Endometrium (tissue), 2 donors: Measurements from ENCODE around the gene MOSPD3.
"Not testable (repeated sequence)": the region's sequence is repeated elsewhere in the genome, so short reads cannot be mapped to it uniquely, and the experiment has no call there.

Source experiments
- FAIRE-seq: peaks from 2 replicates; lab custom pipeline; 2012; peaks lifted over from hg19 to GRCh38; lab: Jason Lieb, UNC
- donor health status: control.
- donor health status: control.

The MOSPD3 gene, protein sequence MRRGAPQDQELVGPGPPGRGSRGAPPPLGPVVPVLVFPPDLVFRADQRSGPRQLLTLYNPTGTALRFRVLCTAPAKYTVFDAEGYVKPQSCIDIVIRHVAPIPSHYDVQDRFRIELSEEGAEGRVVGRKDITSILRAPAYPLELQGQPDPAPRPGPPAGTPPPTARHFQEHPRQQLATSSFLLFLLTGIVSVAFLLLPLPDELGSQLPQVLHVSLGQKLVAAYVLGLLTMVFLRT

DNA sequence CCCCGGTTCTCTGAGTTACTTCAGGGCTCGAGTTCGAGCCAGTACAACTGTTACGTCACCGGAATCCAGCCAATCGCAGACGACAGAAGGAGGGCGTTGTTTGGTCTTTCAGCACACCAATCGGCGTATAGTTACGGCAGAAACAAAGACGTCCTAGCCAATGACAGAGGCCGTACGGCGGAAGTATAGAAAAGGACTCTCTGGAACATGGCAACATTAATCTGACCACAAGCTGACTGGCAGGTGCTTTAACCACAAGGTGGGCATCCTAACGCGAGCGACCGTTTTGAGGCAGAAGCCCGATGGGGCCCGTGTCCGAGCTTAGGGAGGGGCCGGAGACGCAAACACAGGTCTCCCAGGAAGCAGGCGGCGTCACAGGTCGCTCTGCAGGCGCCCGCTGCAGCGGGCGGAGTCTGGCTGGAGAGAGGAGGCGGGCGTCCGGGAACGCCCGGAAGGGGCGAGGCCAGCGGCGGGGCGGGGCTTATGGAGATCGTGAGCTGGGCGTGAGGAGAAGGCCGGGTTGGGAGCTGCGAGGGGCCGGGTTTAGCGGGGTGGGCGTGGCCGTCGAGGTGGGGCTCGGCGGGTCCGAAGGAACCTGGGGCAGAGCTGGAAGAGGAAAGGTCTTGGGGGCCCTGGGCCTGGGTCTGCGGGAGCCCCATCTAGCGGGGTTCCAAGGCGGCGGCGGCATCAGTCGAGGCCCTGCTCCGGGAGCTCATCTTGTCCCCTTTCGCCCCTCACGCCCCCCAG lies at the start of gene MOSPD3:
MOSPD3 (plus strand) TSS at position 558 of the 747 bp plus-strand sequence. CDS start 252 bp downstream, outside the sequence.
- FAIRE-seq = peak; percentile 99

DNA sequence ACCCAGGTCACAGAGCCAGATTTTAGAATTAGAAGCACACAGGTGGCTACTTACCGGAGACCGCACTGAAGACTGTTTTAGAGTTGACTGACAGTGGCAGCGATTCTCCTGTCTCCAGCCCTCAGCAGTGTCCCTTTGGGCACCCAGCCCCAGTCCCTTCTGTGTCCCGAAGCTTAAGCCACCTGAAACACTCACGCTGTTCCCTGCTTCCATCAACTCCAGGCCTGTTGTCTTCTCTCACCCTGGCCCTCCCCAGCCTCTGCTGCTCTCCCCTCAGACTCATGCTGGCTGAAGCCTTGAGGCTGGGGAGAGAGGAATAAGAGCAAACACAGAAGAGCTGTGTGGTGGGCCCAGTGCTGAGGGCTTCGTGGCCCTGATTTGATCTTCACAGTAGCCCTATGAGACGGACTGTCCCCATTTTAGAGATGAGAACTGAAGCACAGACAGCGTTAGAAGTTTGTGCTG lies 49.2 kb upstream of the MOSPD3 start:
- FAIRE-seq = no peak

DNA sequence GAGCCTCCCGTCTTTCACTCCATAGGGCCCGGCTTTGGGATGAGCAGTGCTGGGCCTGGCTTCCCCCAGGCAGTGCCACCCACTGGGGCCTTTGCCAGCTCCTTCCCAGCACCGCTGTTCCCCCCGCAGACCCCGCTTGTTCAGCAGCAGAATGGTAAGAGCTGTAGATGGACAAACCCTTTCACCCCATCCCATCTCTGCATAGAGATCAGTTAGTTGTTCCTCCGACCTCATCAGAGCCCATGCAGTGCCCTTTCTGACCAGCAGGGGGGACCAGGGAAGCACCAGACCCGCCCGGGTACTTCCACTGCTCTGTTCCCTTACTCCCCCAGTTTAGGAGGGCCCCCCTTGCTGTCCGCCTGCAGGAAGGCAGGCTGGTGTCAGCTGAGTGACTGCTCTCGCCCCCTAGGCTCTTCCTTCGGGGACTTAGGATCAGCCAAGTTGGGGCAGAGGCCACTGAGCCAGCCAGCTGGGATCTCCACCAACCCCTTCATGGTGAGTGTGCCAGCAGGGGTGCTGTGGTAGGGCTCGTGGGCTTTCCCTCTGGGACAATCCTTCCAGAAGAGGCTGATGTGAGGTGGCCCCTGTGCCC lies 48.4 kb upstream of the MOSPD3 start:
- no peak for FAIRE-seq

DNA sequence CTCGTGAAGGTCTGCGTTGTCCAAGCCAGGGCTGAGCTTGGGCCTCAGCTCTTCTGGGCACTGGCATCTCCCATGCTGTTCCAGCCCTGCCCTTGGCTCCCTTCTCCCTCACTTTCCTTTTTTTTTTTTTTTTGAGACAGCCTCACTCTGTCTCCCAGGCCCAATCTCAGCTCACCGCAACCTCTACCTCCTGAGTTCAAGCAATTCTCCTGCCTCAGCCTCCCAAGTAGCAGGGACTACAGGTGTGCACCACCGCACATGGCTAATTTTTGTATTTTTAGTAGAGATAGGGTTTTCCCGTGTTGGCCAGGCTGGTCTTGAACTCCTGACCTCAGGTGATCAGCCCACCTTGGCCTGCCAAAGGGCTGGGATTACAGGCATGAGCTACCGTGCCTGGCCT lies 47.9 kb upstream of the MOSPD3 start:
- FAIRE-seq = not testable (repeated sequence)

DNA sequence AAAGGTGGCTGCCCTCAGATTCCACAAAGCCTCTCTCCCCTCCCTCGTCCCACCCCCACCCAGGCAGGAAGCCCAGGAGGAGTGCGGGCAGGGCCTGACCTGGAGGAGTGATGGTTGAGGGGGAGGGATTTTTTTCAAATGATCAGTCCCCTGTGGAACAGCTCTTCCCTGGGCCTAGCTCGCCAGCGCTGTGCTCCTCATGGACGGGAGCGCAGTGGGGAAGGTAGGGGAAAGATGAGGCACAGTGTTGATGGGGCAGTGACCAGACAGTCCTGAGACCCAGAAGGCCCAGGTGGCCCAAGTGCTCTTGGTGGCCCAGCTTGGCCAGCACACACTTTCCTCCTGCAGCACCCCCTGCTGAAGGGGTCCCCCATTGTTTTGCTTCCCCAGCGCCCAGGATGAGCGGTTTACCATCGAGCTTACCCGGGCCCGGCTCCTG lies 47.2 kb upstream of the MOSPD3 start:
- no peak for FAIRE-seq

DNA sequence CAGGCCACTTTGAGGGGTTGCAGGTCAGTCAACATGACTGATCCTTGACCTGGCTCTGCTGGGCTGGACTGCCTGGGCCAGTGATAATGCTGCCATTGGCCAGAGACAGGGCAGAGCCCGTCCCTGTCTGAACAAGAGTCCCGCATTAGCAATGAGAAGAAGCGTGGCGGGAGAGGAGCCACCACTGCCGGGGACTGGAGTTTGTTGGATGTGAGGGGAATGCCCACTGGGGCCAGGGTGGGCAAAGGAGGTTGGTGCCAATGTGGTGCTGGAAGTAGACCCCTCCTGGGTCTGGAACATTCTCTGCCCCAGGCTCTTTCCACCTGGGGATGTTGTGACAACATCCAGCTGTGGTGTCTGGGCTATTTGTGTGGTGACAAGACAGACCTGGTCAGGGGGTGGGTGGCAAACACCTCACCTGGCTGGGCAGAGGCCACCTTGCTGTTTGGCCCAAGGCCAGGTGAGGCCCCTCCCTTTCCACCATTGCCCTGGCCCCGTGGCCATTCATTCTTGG lies 46.3 kb upstream of the MOSPD3 start:
- no peak for FAIRE-seq

DNA sequence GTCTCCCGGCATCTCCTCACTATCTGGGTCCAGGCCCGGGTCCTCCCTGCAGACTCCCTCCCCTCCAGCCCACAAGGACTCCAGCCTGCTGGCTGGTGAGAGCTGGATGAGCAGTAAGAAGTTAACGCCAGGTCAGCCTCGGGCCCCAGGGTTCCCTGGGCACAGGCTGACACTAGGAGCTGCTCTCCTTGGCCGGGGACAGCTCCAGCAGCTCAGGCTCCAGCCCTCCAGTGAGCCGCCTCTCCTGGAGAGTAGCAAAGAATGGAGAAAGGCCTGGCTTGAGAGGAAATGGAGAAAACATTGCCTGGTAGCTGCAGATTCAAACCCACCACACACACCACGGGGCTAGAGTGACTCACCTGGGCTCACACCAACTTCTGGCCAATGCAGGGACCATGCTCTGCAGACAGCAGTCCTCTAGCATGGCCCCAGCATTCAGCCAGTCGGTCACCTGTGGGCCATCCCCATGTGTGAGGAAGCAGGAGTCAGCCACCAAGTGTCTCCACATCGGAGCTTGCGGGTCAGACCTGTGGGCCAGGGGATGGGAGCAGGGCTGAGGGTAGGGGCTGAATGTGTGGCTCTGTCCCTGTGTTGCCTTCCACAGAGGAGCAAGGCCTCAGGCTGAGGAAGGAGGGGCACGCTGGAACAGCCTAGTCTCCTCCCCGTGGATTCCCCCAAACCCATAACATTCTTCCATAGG lies 45.2 kb upstream of the MOSPD3 start:
- FAIRE-seq = no peak

DNA sequence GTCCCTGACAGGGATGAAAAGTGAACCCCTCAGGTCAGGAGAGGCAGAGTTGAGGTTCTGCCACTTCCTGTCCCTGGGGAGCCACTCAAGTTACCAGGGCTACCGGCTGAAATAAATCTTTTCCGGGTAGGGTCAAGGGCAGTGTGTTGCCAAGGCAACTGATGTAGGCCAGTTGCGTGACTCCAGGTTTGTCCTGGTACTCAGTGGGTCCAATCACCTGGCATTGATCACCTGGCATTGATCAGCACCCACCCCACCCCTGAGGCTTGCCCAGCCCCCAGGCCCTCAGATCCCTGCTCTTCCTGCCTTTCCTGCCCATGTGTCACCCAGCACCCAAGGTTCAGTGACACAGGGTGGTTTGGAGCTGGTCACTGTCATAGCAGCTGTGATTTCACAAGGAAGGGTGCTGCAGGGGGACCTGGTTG lies 44.6 kb upstream of the MOSPD3 start:
- FAIRE-seq = no peak

DNA sequence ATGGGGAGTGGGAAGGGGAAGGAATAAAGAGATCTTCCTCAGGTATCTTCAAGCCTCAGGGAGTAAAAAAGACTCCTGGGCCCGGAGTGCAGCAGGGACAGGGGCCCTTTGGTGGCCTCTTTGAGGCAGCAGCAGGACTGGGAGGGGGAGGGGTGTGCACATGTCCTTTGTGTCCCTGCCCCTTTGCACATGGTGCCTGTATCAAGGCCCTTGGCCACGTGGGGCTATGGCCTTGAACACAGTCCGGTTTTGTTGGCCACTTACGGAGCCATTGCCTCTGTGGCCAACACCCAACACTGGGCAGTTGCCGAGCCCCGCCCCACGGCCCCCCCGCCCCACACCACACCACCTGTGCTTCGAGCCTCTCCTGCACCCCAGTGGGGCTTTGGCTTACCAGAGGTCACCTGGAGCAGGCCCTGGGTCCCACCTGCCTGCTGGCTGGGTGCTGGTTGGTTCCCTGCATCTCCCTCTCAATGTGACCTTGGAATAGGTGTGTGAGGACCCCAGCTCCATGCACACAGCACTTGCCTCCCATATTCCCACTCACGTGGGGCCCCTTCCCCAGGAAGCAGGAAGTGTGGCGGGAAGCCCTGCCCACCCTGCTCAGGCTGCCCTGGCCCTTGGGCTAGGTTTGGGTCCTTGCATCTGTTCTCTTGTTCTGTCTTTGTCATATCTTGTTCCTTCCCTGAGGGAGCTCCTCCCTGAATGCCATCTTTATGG lies 44.0 kb upstream of the MOSPD3 start:
- FAIRE-seq = no peak

DNA sequence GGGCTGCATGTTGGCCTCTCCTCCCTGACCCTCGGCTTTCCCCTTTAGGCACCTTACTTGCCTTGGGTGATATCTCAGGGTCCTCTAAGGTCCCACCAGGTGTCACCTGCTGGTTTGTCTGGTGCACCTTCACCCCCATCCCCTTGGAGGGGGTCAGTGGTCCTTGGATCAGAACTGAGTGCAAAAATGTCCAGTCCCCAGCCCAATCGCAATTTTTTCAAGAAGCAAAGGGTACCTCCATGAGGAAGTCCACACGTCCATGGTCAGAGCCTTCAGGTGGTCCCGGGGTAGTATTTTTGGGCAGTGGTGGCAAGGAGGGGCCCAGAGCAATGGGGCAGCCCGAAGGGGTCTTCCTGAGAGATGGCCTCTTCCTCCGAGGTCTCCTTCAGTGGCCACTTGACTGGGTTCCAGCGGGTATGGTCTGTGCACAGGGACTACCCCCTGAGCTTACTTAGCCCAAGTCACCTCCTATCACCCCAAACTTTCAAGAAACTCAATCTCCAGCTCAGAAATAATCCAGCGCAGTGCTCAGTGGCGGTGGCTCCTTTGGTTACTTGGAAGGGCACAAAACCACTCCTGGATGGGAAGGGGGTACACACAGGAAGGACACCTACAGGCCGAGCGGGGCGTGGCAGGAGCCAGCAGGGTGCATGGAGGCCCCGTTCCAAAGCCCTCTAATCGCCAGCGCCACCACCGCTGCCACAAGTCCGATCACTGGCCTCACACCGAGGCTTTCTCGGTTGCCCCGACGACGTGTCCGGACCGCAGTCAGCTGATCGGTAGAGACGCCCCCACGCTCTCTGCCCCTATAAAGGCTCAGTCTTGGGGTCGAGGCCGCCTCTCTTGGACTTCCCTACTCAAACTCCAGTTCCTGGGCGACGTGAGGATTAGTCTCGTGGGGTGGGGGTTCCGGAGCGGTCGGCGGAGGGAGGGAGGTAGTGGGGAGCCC lies 43.2 kb upstream of the MOSPD3 start:
- no peak for FAIRE-seq

DNA sequence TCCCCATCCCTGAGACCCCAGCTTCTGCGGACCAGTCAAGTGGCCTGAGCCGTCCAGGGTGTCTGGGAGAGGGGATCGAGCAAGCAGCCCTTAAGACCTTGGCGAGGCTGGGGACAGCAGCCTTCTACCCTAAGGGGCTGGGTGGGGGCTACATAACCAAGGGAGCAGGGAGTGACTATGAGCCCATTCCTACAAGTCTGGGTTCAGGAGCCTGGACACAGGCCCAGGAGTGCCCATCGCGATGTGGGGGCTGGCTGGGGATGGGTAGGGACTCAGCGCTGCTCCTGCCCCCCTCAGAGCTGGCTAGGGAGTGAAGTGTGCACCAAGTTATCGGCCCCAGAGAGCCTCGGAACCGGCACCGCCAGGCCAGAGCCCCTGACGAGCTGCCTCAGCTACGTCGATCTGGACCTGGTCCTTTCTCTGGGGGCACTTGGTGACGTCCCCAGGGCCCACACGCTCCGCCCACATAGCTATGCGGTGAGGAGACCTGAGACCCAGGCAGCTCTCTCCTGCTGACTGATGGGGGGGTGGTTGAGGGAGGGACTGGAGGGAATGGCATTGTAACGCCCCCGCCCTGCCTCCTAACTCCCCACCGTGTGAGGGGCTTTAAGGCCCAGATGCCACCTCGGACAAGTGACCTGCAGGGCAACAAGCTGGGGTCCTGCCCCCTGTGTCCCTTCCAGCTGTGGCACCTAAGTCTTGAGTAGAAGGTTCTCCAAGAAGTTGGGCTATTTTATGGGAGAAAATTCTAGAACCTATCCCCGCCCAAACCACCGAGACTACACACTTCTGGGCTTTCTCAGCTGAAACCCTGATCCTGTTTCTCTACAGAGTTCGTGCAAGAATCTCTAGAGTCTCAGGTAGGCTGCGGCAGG lies 41.1 kb upstream of the MOSPD3 start:
- no peak for FAIRE-seq

DNA sequence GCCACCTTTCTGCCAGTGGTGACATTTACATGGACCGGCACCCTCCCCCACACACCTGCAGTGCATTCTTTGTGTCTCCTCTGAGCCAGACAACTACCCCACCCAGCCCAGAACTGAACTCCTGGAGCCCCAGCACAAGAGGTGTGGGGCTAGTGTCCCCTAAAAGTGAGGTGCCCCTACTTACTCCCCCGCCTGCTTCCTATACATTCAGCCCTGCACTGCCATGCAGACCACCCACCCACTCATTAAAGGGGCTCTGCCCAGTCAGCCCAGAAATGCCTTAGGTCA lies 40.6 kb upstream of the MOSPD3 start:
- FAIRE-seq = no peak

DNA sequence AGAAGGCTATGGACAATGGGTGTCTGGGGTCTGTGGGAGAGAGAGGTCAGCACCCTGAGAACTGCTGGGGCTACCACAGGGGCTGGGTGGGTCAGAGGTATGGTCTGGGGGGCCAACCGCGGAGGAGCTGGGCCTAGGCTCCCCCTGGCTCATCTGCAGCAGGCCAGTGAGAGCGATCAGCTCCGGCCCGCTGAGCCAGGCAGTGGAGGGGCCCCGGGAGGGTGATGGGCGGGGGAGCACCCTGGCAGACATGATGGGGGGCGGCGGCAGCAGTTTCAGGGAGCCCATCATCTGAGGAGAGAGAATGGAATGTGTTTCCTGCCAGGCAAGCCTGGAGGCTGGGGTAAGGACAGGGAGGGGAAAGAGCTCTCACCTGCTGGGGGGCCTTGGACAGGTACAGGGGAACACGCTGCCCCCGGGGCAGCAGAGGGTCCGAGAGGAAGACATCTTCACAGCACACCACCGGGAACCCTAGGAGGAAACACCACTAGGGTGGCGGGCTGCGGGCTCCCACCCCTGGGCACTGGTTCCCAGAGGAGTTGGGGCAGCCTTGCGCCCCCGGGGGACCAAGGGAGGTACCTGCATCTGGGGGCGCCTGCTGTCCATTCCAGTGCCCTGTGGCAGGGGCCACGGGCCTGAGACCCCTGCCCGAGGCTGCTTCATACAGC lies 39.9 kb upstream of the MOSPD3 start:
- no peak for FAIRE-seq

DNA sequence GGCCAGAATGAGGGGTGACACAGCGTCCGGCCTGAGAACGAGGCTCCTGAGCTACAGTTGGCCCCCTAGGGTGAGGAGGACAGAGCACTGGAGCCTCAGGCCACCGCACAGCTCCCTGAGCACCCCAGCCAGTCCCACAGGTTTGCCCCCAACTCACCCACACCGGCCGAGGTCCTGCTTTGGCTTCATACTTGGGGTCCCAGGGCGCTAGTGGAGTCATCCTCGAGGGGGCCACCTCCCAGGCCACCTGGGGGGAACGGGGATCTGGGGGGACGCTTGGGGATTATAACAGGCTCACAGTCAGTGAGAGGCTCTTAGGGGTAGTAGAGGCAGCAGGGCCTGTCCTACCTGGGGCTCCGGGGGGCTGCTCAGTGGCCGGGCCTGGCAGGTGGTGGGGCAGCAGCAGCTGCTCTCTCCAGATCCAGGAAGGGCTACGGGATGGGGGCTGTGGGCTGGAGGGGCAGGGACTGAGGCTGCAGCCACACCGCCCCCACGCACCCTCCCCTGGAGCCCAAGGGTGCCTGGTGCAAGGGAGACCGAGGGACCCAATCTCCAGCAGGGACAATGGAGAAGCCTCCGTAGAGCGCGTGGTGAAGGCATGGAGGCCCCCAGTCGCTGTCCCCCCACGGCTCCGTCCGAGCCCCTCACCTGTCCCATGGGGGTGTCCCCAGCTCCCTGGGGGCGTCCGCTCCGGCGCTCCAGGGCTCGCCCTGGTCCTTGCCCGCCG lies 39.2 kb upstream of the MOSPD3 start:
- FAIRE-seq = no peak

DNA sequence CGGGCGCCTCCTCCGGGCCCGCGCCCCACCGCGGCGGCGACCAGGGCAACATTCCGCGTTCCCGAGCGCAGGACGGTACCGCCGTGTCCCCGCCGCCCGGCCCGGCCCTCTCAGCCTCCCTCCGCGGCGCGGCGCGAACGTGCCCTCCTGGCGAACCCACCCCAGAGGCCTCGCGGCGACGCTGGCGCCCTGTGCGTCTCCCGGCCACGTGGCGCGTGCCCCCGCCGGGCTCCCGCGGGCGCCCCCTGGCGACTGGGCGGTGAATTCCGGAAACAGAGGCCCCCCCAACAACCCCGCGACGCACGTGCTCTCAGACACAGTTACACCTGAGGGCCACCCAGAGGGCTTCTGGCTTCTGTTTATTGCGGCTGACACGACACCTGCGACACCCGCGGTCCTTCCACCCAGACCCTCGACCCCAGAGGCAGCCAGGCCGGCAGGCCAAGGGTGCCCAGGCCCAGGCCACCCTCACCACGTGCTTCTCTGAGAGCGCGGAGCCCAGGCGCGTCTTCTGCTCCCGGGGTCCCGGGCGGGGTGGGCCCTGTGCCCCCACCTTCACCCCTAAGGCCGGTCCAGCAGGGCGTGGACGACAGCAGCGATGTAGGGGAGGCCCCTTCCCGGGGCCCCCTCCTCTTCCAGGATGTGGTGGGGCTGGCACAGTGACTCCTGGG lies 38.5 kb upstream of the MOSPD3 start, which contains the start of gene SAP25:
SAP25 (minus strand) TSS at position 210 of the 671 bp plus-strand sequence; CDS start at position 52, 158 bp downstream.
- FAIRE-seq = no peak

DNA sequence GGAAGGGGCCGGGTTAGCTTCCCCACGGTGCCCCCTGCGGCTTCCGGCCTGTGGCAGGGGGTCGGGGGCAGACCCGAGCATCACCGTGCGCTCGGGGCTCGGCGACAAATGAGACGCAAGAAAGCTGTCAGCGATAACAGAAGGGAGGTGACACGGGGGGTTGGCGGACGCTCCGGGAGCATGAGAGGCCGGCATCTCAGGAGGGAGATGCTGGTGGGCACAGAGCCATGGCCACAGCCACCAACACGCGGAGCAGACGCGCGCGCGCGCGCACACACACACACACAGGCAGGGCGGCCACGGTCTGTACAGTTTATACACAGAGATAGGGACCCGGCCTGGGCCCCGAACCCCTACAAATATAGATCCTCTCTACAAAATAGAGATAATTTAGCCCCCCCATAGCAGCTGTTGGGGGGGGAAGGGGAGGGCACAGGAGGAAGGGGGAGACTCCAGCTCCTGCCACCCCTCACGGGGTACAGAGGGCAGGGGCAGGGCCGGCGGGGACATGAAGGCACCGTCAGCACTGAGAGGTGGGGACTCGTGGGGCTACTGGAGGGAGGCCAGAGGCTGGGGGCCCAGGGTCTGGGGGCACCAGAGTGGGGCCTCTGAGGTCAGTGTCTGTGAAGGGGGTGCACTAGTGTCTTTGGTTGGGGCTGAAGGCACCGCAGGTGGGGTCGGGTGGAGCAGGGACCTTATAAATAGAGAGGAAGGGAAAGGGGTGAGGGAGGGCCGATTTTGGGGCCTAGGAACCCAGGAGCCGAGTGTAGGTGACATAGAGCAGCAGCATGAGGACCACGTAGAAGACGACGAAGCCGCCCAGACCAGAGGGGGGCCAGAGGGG lies 37.8 kb upstream of the MOSPD3 start:
- no peak for FAIRE-seq

DNA sequence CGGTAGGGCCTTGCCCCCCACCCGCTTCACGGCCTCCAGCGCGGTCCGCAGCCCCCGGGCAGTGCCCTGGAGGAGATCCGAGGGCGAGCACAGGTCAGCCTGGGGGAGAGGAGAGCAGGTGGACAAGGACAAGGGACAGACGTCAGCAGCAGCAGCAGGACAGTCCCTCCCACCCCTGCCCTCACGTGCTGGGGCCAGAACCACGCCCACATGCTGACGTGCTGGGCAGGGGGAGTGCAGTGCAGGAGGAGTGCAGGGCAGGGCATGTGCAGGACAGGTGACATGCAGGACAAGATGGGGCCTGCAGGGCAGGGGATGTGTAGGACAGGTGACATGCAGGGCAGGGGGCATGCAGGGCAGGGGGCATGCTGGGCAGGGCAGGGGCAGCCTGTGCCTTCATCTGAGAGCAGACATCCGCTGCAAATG lies 37.1 kb upstream of the MOSPD3 start:
- no peak for FAIRE-seq
